Left hindlimb (tissue), 1 donor: ENCODE data around the gene MYH6.

Source experiments
- DNase-seq: peaks from one replicate; pipeline ENCODE4 v3.0.0-alpha.2; 2018

Gene MYH6

DNA sequence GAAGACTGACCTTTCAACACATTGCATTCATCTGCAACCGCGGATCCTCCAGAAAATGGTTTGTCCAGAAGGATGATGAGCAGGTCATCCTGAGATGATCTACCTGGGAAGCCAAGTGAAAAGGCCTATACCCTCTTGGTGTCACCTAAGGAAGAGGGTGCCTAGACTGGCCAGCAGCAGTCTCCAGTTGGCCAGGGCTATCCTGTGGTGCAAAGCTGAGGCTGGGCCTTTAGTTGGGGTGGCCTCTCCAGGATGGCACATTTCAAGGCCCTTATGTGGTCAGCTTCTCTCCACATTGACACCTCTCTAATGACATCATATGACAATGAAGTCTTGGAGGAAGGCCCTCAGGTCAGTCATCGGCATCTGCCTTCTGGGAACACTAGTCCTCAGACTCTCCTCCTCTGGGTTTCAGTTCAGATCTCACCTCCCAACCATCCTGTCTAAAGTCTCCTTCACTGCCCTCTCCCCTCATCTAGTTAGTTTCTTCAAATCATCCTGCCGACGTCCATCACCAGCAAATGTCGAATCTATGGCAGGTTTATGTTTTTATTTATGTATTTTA is 52.1 kb downstream of the MYH6 start:
- no peak for DNase-seq

DNA sequence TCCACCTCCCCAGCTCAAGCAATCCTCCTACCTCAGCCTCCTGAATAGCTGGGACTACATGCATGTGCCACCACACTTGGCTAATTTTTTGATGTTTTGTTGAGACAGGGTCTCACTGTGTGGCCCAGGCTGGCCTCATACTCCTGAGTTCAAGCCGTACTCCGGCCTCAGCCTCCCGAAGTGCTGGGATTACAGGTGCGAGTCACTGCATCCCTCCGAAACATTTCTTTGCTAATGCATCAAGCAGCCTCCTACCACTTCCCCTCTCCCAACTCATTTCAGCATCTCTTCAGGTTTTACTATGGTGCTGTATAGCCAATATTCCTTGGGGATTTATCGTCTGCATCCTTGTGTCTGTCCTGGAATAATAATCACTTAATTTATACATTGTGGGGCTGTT is 53.1 kb downstream of the MYH6 start:
- DNase-seq = no peak

DNA sequence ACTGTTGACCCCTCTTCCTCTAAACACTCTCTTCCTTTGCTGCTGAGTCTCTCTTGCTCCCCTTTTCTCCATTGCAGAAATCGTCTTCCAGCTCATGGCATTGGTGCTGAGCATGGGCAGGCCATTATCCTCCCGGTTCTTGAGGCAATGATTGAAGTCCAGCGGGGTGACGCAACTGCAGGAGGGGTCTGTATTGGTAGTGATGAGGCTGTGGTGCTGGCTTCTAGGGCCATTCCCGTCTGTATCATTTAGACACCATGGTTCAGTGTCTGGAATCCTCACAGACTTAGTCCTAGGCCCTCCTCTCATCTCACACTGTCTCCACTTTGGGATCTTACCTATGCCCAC is 54.7 kb downstream of the MYH6 start:
- DNase-seq = no peak

GRCh38 chr14:23352506-23353432 is 55.3 kb downstream of the MYH6 start, which contains the start of gene SLC22A17:
SLC22A17 (minus strand) TSS chr14:23352887.
- peak; percentile 92 for DNase-seq

GRCh38 chr14:23351681-23352505 is 56.2 kb downstream of the MYH6 start:
- DNase-seq = peak; percentile 55

GRCh38 chr14:23349156-23349845 is 58.8 kb downstream of the MYH6 start:
- no peak for DNase-seq

DNA sequence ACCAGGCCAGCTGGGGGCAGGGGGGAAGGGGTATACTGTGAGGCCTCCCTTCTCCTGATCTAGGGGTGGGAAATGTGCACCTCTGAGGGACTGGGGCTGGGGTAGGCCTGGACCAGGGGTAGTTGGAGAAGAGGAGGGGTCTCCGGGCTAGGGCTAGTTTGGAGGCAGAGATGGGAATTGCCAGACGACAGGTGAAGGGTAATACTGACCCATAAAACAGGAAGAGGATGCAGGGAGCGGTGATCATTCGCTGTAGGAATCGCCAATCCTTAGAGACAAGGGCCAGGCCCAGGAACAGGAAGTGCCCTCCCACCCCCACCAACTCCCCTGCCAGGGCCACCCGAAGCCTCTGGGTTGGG is 59.8 kb downstream of the MYH6 start:
- no peak for DNase-seq

DNA sequence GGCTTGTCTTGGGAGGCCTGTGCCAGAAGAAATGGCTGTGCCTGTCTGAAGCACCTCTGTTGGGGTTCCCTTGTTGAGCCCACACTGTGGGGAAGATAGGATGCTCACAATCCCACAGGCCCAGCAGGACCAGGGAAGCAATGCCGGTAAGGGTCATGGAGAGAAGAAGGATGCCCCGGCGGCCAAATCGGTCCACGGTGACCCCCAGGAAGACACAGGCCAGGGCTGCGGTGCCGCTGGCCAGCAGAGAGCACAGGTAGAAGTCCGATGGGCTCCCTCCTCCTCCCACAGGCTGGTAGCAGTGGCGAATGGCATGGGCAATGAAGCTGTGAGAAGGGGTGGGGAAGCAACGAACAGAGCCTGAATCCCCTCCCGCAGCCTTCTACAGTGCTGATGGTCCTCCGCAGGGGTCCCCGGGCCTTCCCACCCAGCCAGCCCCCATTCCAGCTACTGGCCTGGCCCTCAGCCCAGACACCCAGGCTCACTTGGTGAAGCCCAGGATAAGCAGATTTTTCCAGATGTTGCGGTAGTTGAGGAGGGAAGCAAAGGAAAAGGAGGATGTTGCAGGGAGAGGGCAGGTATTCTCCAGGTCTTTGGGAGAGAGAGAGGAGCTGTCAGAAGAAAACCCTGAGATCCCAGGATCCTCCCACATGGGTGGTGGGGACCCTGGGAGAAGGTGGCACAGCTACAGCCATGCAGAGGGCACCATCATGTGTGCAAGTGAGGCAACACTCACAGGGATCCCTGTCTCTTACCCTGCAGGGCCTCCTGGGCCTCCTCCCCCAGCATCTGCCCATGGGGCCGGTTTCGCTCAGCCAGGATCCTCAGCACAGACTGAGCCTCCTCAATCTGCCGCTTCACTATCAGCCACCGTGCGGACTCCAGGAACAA is 60.4 kb downstream of the MYH6 start:
- no peak for DNase-seq

GRCh38 chr14:23346693-23347405 is 61.2 kb downstream of the MYH6 start:
- DNase-seq = no peak

- DNase-seq = no peak
These were observed 61.9 kb downstream of the MYH6 start for GRCh38 chr14:23345987-23346692.

- DNase-seq = no peak
These were observed 63.6 kb downstream of the MYH6 start for GRCh38 chr14:23344481-23344880.

- no peak for DNase-seq
These were observed 68.4 kb downstream of the MYH6 start for GRCh38 chr14:23339506-23340268.

DNA sequence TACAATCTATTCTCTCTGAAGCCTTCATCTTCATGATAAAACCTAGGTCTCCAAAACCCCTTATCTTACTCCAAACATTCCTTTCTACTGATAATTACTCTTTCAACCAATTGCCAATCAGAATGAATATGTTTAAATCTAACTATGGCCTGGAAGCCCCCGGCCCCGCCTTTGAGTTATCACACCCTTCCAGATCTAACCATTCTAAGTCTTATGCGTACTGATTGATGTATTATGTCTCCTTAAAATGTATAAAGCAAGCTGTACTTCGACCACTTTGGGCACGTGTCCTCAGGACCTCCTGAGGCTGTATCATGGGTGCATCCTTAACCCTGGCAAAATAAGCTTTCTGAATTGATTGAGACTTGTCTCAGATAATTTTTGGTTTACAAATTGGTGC is 72.5 kb downstream of the MYH6 start:
- no peak for DNase-seq
